Fibroblast of pulmonary artery (primary cell): ENCODE data around the gene MAGI1.

Source experiments
- DNase-seq: peaks from one replicate; pipeline ENCODE4 v3.0.0-alpha.2; 2010; ENCODE audit warnings: low read depth
- H3K4me3 ChIP-seq: replicated peaks from 2 replicates; pipeline ENCODE4 v1.5.1; 2011; ENCODE audit warnings: low read depth, mild to moderate bottlenecking, control low read depth, low read length, moderate library complexity
- CTCF ChIP-seq: IDR thresholded peaks from 2 replicates; pipeline ENCODE4 v1.5.1; 2011; ENCODE audit warnings: mild to moderate bottlenecking, control low read depth, low read length, inconsistent platforms; ENCODE audit errors: missing control alignments

The MAGI1 gene

DNA sequence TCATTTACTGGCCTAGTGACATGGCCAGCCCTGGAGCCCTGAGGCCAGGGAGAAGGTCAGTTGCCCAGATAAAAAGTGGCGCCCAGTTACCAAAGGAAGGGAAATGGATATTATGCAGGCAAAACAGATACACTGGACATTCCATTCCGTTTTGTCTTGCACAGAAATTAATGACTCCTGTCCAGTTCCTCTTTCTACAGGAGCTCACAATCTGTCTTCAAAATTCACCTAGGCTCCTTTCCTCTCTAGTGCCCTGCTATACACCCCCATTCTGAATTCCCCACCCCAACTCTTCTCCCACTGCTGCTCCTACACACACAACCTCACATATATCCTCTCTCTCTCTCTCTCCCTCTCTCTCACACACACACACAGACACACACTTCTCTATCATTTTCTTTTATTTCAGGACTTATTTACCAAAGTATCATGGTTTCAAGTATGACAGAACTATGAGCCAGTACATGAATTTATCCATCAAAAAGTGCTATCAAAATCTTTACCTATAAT is 229.0 kb downstream of the MAGI1 start:
- no peak for DNase-seq
- no peak for TF ChIP-seq CTCF
- H3K4me3 ChIP-seq: no peak overlapping the region

DNA sequence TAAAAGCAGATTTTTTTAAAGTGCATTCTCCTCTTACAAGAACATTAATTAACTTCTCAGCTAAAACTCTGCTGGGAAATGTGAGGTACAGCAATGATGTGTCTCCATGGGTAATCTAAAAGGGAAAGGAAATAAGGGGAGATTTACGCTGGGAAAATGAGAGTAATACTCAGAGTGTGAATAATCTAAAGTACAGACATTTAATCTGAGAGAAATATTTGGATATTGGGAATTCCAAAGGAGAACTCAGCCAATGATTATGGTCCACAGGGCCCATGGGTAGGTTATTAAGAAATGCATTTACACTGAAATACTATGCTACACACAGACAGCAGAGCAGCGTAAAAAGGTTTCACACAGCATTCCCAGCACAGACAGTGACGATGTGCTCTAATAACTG is 229.9 kb downstream of the MAGI1 start:
- no peak for TF ChIP-seq CTCF
- no peak overlapping the region for H3K4me3 ChIP-seq
- DNase-seq: no peak

GRCh38 chr3:65808407-65808806 is 230.3 kb downstream of the MAGI1 start:
- no peak overlapping the region for H3K4me3 ChIP-seq
- TF ChIP-seq CTCF: no peak

DNA sequence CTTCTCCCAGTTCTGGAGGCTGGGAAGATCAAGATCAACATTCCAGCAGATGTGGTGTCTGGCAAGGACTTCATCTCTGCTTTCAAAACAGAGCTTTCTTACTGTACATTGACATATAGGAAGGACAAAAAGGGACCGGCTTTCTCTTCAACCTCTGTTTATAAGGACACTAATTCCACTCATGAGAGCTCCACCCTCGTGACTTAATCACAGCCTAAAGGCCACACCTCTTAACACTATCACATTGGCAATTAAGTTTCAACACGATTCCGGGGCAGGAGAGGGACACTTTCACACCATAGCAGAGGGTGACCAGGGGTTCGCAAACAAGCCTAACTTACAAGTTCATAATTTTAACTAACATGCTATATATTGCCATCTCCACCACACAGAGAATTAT is 231.5 kb downstream of the MAGI1 start:
- no peak overlapping the region for H3K4me3 ChIP-seq
- TF ChIP-seq CTCF: no peak
- no peak for DNase-seq

More at GRCh38 chr3:65808407-65808806, 230.3 kb downstream of the MAGI1 start:
- no peak for DNase-seq

- no peak overlapping the region for H3K4me3 ChIP-seq
- no peak for TF ChIP-seq CTCF
- no peak for DNase-seq
Measured at GRCh38 chr3:65806600-65806999, 232.1 kb downstream of the MAGI1 start.

DNA sequence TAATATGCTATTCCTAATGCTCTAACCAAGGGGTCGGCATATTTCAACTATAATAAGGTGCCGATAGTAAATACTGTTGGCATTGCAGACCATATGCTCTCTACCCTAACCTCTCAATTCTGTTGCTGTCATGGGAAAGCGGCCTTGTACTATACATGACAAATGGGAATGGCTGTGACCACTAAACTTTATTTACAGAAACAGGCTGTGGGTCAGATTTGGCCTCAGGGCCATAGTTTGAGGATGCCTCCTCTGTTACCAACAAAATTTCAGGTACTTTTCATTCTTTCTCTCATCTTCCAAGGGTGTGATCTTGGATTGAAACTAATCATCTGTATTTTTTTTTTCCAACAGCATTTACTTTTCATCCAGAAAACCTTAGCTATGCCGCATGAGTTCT is 242.0 kb downstream of the MAGI1 start:
- no peak for TF ChIP-seq CTCF
- H3K4me3 ChIP-seq: no peak overlapping the region
- DNase-seq: no peak

GRCh38 chr3:65795166-65795565 is 243.6 kb downstream of the MAGI1 start:
- DNase-seq: no peak
- no peak overlapping the region for H3K4me3 ChIP-seq
- no peak for TF ChIP-seq CTCF
